Lower leg skin (tissue), 4 donors: Measurements from ENCODE around the gene PDK1. TPM values are rescaled to one million over a fixed set of nuclear protein-coding genes. Genes with fewer than 3 reads are reported as not detected.

Experiments
- DNase-seq, 2 donors: peaks; one replicate each; pipeline ENCODE4 v3.0.0-alpha.2; 2019; ENCODE audit warnings: low spot score in 2 of 2
- H3K4me3 ChIP-seq: fragments of 200-600 bp; sonication (generic); 2 replicates; pipeline ENCODE4 v1.5.1; 2017; ENCODE audit warnings: mild to moderate bottlenecking, low read depth; ENCODE audit not compliant: poor library complexity, severe bottlenecking
- CTCF ChIP-seq, 3 donors: fragments of 450-650 bp; IDR thresholded peaks; one replicate each; pipeline ENCODE4 v1.5.1; 2016; ENCODE audit warnings: antibody characterized with exemption in 3 of 3, mild to moderate bottlenecking in 3 of 3, moderate library complexity in 2 of 3
- POLR2A ChIP-seq, 2 donors: fragments of 450-650 bp; IDR thresholded peaks; one replicate each; pipeline ENCODE4 v1.6.1; 2016 to 2017; ENCODE audit warnings: antibody characterized with exemption in 2 of 2, mild to moderate bottlenecking in 1 of 2, moderate library complexity in 1 of 2
- WGBS, 2 donors: methylation state at CpG; one replicate each; pipeline ENCODE4 v1.1.5; 2018; 5-methylcytosine and 5-hydroxymethylcytosine counted together
- intact Hi-C: fragments of 100-400 bp; cut with DNase I; formaldehyde crosslinking; loops from one replicate; pipeline ENCODE4 v1.15.0; 2023; ENCODE audit warnings: low total_unique reads
- total RNA-seq, 4 donors: library from RNA; depleted of rRNA; stranded (reverse); fragments of >200 nt; gene quantifications; one replicate each; pipeline ENCODE4 v1.1.0, GENCODE V29; 2016

PDK1 gene
- total RNA-seq, 4 donors from 2014 or later = 34.8 to 117 (median 54.8) TPM

- TF ChIP-seq CTCF (IDR thresholded peaks at IDR 0.05) (no peak), POLR2A (IDR thresholded peaks at IDR 0.05) (no peak)
- 74 to 83% methylated on average over 5 of the region's 5 CpGs for WGBS, 2 donors
- intact Hi-C loops = no loop called here
- no peak for DNase-seq
- H3K4me3 ChIP-seq = no peak overlapping the region
Measured at GRCh38 chr2:172596776-172597175, 40.9 kb downstream of the PDK1 start.

GRCh38 chr2:172597176-172597842, 41.4 kb downstream of the PDK1 start:
- TF ChIP-seq CTCF (IDR thresholded peaks at IDR 0.05) (no peak), POLR2A (IDR thresholded peaks at IDR 0.05) (no peak)
- DNase-seq = no peak
- 92 to 95% methylated on average over 3 of the region's 3 CpGs for WGBS, 2 donors
- no peak overlapping the region for H3K4me3 ChIP-seq
- intact Hi-C loops = no loop called here

GRCh38 chr2:172599947-172600346, 44.1 kb downstream of the PDK1 start:
- no peak for DNase-seq
- no peak overlapping the region for H3K4me3 ChIP-seq
- intact Hi-C loops = no loop called here
- TF ChIP-seq POLR2A (IDR thresholded peaks at IDR 0.05) = no peak
- TF ChIP-seq CTCF (IDR thresholded peaks at IDR 0.05) = no peak
- WGBS, 2 donors = 55 to 70% methylated on average over 1 of the region's 1 CpG

GRCh38 chr2:172600557-172601008, 44.7 kb downstream of the PDK1 start:
- TF ChIP-seq CTCF (IDR thresholded peaks at IDR 0.05) = no peak
- TF ChIP-seq POLR2A (IDR thresholded peaks at IDR 0.05) = no peak
- WGBS, 2 donors = 83 to 86% methylated on average over 6 of the region's 6 CpGs
- no peak for DNase-seq
- intact Hi-C loops = no loop called here
- no peak overlapping the region for H3K4me3 ChIP-seq

GRCh38 chr2:172606285-172606684, 50.4 kb downstream of the PDK1 start:
- WGBS, 2 donors = 63 to 74% methylated on average over 1 of the region's 1 CpG
- no peak for DNase-seq
- H3K4me3 ChIP-seq = no peak overlapping the region
- intact Hi-C loops = no loop called here
- TF ChIP-seq POLR2A (IDR thresholded peaks at IDR 0.05) (no peak), CTCF (IDR thresholded peaks at IDR 0.05) (no peak)
